Lower leg skin (tissue), 4 donors: ENCODE measurements around the gene NCKAP5. TPM values are rescaled to one million over a fixed set of nuclear protein-coding genes. Genes with fewer than 3 reads are reported as not detected.

Experiments used
- DNase-seq, 2 donors: peaks; one replicate each; pipeline ENCODE4 v3.0.0-alpha.2; 2019; ENCODE audit warnings: low spot score in 2 of 2
- H3K4me3 ChIP-seq: fragments of 200-600 bp; sonication (generic); 2 replicates; pipeline ENCODE4 v1.5.1; 2017; ENCODE audit warnings: mild to moderate bottlenecking, low read depth; ENCODE audit not compliant: poor library complexity, severe bottlenecking
- POLR2A ChIP-seq, 2 donors: fragments of 450-650 bp; IDR thresholded peaks; one replicate each; pipeline ENCODE4 v1.6.1; 2016 to 2017; ENCODE audit warnings: antibody characterized with exemption in 2 of 2, mild to moderate bottlenecking in 1 of 2, moderate library complexity in 1 of 2
- WGBS, 2 donors: methylation state at CpG; one replicate each; pipeline ENCODE4 v1.1.5; 2018; 5-methylcytosine and 5-hydroxymethylcytosine counted together
- intact Hi-C: fragments of 100-400 bp; cut with DNase I; formaldehyde crosslinking; loops from one replicate; pipeline ENCODE4 v1.15.0; 2023; ENCODE audit warnings: low total_unique reads
- total RNA-seq, 4 donors: library from RNA; depleted of rRNA; stranded (reverse); fragments of >200 nt; gene quantifications; one replicate each; pipeline ENCODE4 v1.1.0, GENCODE V29; 2016
- TF ChIP-seq, protein P1 (sequence below), 3 donors: fragments of 450-650 bp; IDR thresholded peaks; one replicate each; pipeline ENCODE4 v1.5.1; 2016; ENCODE audit warnings: antibody characterized with exemption in 3 of 3, mild to moderate bottlenecking in 3 of 3, moderate library complexity in 2 of 3

The NCKAP5 gene
- total RNA-seq, 4 donors from 2014 or later: 2.0 to 5.1 (median 3.6) TPM

GRCh38 chr2:133408671-133409070, 159.6 kb downstream of the NCKAP5 start:
- intact Hi-C loops: no loop called here
- 89 to 94% methylated on average over 1 of the region's 1 CpG for WGBS, 2 donors
- H3K4me3 ChIP-seq: no peak overlapping the region

GRCh38 chr2:133407341-133407740, 160.9 kb downstream of the NCKAP5 start:
- H3K4me3 ChIP-seq: no peak overlapping the region
- intact Hi-C loops: no loop called here
- no peak for TF ChIP-seq POLR2A (IDR thresholded peaks at IDR 0.05)
- TF ChIP-seq, protein P1, sequence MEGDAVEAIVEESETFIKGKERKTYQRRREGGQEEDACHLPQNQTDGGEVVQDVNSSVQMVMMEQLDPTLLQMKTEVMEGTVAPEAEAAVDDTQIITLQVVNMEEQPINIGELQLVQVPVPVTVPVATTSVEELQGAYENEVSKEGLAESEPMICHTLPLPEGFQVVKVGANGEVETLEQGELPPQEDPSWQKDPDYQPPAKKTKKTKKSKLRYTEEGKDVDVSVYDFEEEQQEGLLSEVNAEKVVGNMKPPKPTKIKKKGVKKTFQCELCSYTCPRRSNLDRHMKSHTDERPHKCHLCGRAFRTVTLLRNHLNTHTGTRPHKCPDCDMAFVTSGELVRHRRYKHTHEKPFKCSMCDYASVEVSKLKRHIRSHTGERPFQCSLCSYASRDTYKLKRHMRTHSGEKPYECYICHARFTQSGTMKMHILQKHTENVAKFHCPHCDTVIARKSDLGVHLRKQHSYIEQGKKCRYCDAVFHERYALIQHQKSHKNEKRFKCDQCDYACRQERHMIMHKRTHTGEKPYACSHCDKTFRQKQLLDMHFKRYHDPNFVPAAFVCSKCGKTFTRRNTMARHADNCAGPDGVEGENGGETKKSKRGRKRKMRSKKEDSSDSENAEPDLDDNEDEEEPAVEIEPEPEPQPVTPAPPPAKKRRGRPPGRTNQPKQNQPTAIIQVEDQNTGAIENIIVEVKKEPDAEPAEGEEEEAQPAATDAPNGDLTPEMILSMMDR (IDR thresholded peaks at IDR 0.05): no peak
- WGBS, 2 donors: 78 to 82% methylated on average over 8 of the region's 8 CpGs
- no peak for DNase-seq

More at GRCh38 chr2:133408671-133409070, 159.6 kb downstream of the NCKAP5 start:
- no peak for DNase-seq
- no peak for TF ChIP-seq POLR2A (IDR thresholded peaks at IDR 0.05)
- TF ChIP-seq, protein P1 (IDR thresholded peaks at IDR 0.05): no peak

DNA sequence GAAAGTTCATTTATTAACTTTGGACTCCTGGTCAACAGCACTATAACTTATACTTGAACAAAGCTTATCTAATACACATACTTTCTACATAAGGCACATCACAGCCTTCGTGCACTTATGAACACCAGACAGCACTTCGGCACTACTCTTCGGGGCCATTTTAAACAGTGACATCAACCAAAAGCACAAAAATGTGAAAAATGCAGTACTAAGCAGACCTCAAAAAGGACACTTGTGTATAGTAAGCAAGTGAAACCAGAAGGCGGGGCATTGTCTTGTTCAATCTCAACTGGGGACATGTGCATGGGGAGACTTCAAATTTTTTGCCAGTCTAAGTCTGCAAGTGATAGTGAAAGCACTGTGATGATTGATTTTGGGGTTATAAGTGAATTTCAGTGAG, 163.0 kb downstream of the NCKAP5 start:
- no peak for DNase-seq
- no peak overlapping the region for H3K4me3 ChIP-seq
- TF ChIP-seq POLR2A (IDR thresholded peaks at IDR 0.05): no peak
- TF ChIP-seq, protein P1 (IDR thresholded peaks at IDR 0.05): no peak
- intact Hi-C loops: no loop called here
- WGBS, 2 donors: 93 to 95% methylated on average over 4 of the region's 4 CpGs

- H3K4me3 ChIP-seq: no peak overlapping the region
- WGBS, 2 donors: 86 to 88% methylated on average over 2 of the region's 2 CpGs
- intact Hi-C loops: no loop called here
- no peak for TF ChIP-seq POLR2A (IDR thresholded peaks at IDR 0.05)
- TF ChIP-seq, protein P1 (IDR thresholded peaks at IDR 0.05): no peak
- DNase-seq: no peak
These were observed 167.9 kb downstream of the NCKAP5 start for GRCh38 chr2:133400411-133400810.

- 82 to 94% methylated on average over 1 of the region's 1 CpG for WGBS, 2 donors
- DNase-seq: no peak
- intact Hi-C loops: no loop called here
- TF ChIP-seq POLR2A (IDR thresholded peaks at IDR 0.05): no peak
- TF ChIP-seq, protein P1 (IDR thresholded peaks at IDR 0.05): no peak
- H3K4me3 ChIP-seq: no peak overlapping the region
These were observed 174.4 kb downstream of the NCKAP5 start for GRCh38 chr2:133393895-133394294.

GRCh38 chr2:133390156-133390555, 178.1 kb downstream of the NCKAP5 start:
- WGBS, 2 donors: 54 to 59% methylated on average over 4 of the region's 4 CpGs
- TF ChIP-seq, protein P1 (IDR thresholded peaks at IDR 0.05): no peak
- TF ChIP-seq POLR2A (IDR thresholded peaks at IDR 0.05): no peak
- DNase-seq: peak in 1 of 2 donors; percentile 23
- intact Hi-C loops: no loop called here
- no peak overlapping the region for H3K4me3 ChIP-seq
